Astrocyte (in vitro differentiated cells and primary cell): ENCODE results near the gene ZNF512. TPM values are rescaled to one million over a fixed set of nuclear protein-coding genes. Genes with fewer than 3 reads are reported as not detected.
A peak's percentile ranks its signal among the peaks of the same experiment; 100 is the strongest.

ENCODE experiments used
- DNase-seq: peaks from one replicate; pipeline ENCODE4 v3.0.0-alpha.2; 2010; ENCODE audit warnings: low read depth
- FAIRE-seq: peaks from 2 replicates; lab custom pipeline; 2011; peaks lifted over from hg19 to GRCh38; lab: Jason Lieb, UNC
- H2AFZ ChIP-seq: 2 replicates; pipeline ENCODE4 v1.6.0; 2012; ENCODE audit warnings: low read depth, low read length, inconsistent platforms
- H3K27ac ChIP-seq: 2 replicates; pipeline ENCODE4 v1.5.1; 2011; ENCODE audit warnings: low read depth, low read length, inconsistent platforms
- H3K27me3 ChIP-seq: 2 replicates; pipeline ENCODE4 v1.6.0; 2011; ENCODE audit warnings: low read length, inconsistent platforms; ENCODE audit not compliant: insufficient read depth
- H3K36me3 ChIP-seq: 2 replicates; pipeline ENCODE4 v1.5.1; 2011; ENCODE audit warnings: low read length, inconsistent platforms; ENCODE audit not compliant: insufficient read depth
- H3K4me1 ChIP-seq: 2 replicates; pipeline ENCODE4 v1.5.1; 2011; ENCODE audit warnings: low read length, inconsistent platforms; ENCODE audit not compliant: insufficient read depth
- H3K4me2 ChIP-seq: 2 replicates; pipeline ENCODE4 v1.6.0; 2012; ENCODE audit warnings: low read length, inconsistent platforms
- H3K4me3 ChIP-seq: 2 replicates; pipeline ENCODE4 v1.5.1; 2011; ENCODE audit warnings: low read depth, mild to moderate bottlenecking, low read length, inconsistent platforms; ENCODE audit not compliant: insufficient read depth
- H3K79me2 ChIP-seq: 2 replicates; pipeline ENCODE4 v1.6.0; 2012; ENCODE audit warnings: mild to moderate bottlenecking, low read length, inconsistent platforms; ENCODE audit not compliant: insufficient read depth
- H3K9ac ChIP-seq: 2 replicates; pipeline ENCODE4 v1.6.0; 2012; ENCODE audit warnings: mild to moderate bottlenecking, low read length, inconsistent platforms
- H3K9me3 ChIP-seq: 2 replicates; pipeline ENCODE4 v1.5.1; 2012; ENCODE audit warnings: low read depth, mild to moderate bottlenecking, low read length, inconsistent platforms; ENCODE audit not compliant: insufficient read depth
- H4K20me1 ChIP-seq: 2 replicates; pipeline ENCODE4 v1.6.0; 2012; ENCODE audit warnings: low read length, inconsistent platforms; ENCODE audit not compliant: insufficient read depth
- H3K27ac Mint-ChIP-seq: one replicate; pipeline ENCODE4 v1.8.0; 2021; ENCODE audit warnings: mild to moderate bottlenecking, mixed read lengths; ENCODE audit not compliant: unreplicated experiment
- H3K27me3 Mint-ChIP-seq: one replicate; pipeline ENCODE4 v1.8.0; 2021; ENCODE audit warnings: low read depth, mixed read lengths; ENCODE audit not compliant: unreplicated experiment
- H3K36me3 Mint-ChIP-seq: one replicate; pipeline ENCODE4 v1.8.0; 2021; ENCODE audit warnings: low read depth, mixed read lengths; ENCODE audit not compliant: unreplicated experiment
- H3K4me1 Mint-ChIP-seq: one replicate; pipeline ENCODE4 v1.8.0; 2021; ENCODE audit warnings: low read depth, mixed read lengths; ENCODE audit not compliant: unreplicated experiment
- H3K4me3 Mint-ChIP-seq: one replicate; pipeline ENCODE4 v1.8.0; 2021; ENCODE audit warnings: mild to moderate bottlenecking, moderate library complexity, mixed read lengths; ENCODE audit not compliant: unreplicated experiment
- H3K9me3 Mint-ChIP-seq: one replicate; pipeline ENCODE4 v1.8.0; 2021; ENCODE audit warnings: mild to moderate bottlenecking, mixed read lengths; ENCODE audit not compliant: unreplicated experiment
- CTCF ChIP-seq: IDR thresholded peaks from 2 replicates; pipeline ENCODE4 v1.5.1; 2011; ENCODE audit warnings: low read depth, mild to moderate bottlenecking, inconsistent platforms, low read length, moderate library complexity; ENCODE audit not compliant: insufficient read depth
- EZH2 ChIP-seq: IDR thresholded peaks from 2 replicates; pipeline ENCODE4 v1.6.1; 2012; ENCODE audit warnings: mild to moderate bottlenecking, low read length, inconsistent platforms; ENCODE audit not compliant: insufficient read depth
- total RNA-seq: library from RNA; stranded (reverse); gene quantifications from 2 replicates; pipeline ENCODE4 v1.2.1, GENCODE V29; 2021

ZNF512 gene
- total RNA-seq, 1 donor from 2014 or later = 32.5 TPM

- Mint-ChIP-seq H3K9me3 (no peaks in the 10 kb centered on the region), H3K4me1 (peaks cover 9% of the 10 kb centered on the region), H3K27ac (no peak overlapping the region), H3K27me3 (no peaks in the 10 kb centered on the region), H3K36me3 (peaks cover 4% of the 10 kb centered on the region), H3K4me3 (no peak overlapping the region)
- Histone ChIP-seq H3K27me3 (no peaks in the 10 kb centered on the region), H3K9me3 (no peaks in the 10 kb centered on the region), H3K36me3 (peaks cover 47% of the 10 kb centered on the region), H3K4me3 (no peak overlapping the region), H3K9ac (no peak overlapping the region), H3K27ac (no peak overlapping the region), H3K79me2 (peaks cover 3% of the 10 kb centered on the region), H4K20me1 (peaks cover under 1% of the 10 kb centered on the region), H2AFZ (no peak overlapping the region), H3K4me2 (no peak overlapping the region), H3K4me1 (peaks cover 1% of the 10 kb centered on the region)
- FAIRE-seq = no peak
- no peak for DNase-seq
- TF ChIP-seq CTCF = no peak
- no peak for TF ChIP-seq EZH2
Observed at GRCh38 chr2:27647289-27647688, 64.4 kb downstream of the ZNF512 start.

- H3K79me2 ChIP-seq = peaks cover 3% of the 10 kb centered on the region
- no peak overlapping the region for H3K4me2 ChIP-seq
- Mint-ChIP-seq H3K4me3 (no peak overlapping the region), H3K36me3 (peaks cover 6% of the 10 kb centered on the region), H3K9me3 (no peaks in the 10 kb centered on the region), H3K4me1 (peaks cover 13% of the 10 kb centered on the region), H3K27ac (no peak overlapping the region), H3K27me3 (no peaks in the 10 kb centered on the region)
- peaks cover 6% of the 10 kb centered on the region for H3K4me1 ChIP-seq
- H3K27me3 ChIP-seq = no peaks in the 10 kb centered on the region
- no peak for DNase-seq
- H2AFZ ChIP-seq = no peak overlapping the region
- H3K4me3 ChIP-seq = no peak overlapping the region
- FAIRE-seq = no peak
- H3K27ac ChIP-seq = no peak overlapping the region
- H3K9ac ChIP-seq = no peak overlapping the region
- peaks cover 50% of the 10 kb centered on the region for H3K36me3 ChIP-seq
- peaks cover 5% of the 10 kb centered on the region for H4K20me1 ChIP-seq
- TF ChIP-seq EZH2 = no peak
- no peak for TF ChIP-seq CTCF
- H3K9me3 ChIP-seq = no peaks in the 10 kb centered on the region
Observed at GRCh38 chr2:27647737-27648136, 64.9 kb downstream of the ZNF512 start.

GRCh38 chr2:27651056-27651455 lies 68.2 kb downstream of the ZNF512 start:
- Histone ChIP-seq H3K27ac (peak overlapping the region; percentile 27), H2AFZ (no peak overlapping the region), H3K4me3 (no peak overlapping the region), H3K36me3 (peaks cover 55% of the 10 kb centered on the region), H3K27me3 (no peaks in the 10 kb centered on the region), H3K9me3 (no peaks in the 10 kb centered on the region), H3K4me1 (peaks cover 28% of the 10 kb centered on the region), H3K9ac (no peak overlapping the region), H3K79me2 (no peaks in the 10 kb centered on the region), H4K20me1 (peaks cover 23% of the 10 kb centered on the region), H3K4me2 (no peak overlapping the region)
- DNase-seq (no peak), FAIRE-seq (no peak)
- no peaks in the 10 kb centered on the region for H3K27me3 Mint-ChIP-seq
- H3K36me3 Mint-ChIP-seq = peaks cover 8% of the 10 kb centered on the region
- peaks cover 26% of the 10 kb centered on the region for H3K4me1 Mint-ChIP-seq
- TF ChIP-seq EZH2 (no peak), CTCF (no peak)
- no peak overlapping the region for H3K4me3 Mint-ChIP-seq
- H3K9me3 Mint-ChIP-seq = no peaks in the 10 kb centered on the region
- no peak overlapping the region for H3K27ac Mint-ChIP-seq
